ENCODE data around the gene B4GALT2. TPM values are rescaled to one million over a fixed set of nuclear protein-coding genes. Genes with fewer than 3 reads are reported as not detected.

B4GALT2 gene
- total and polyA plus RNA-seq, 2 of the 4 experiments (the other 2 are of a cell fraction) = 52.3 to 60.8 TPM

DNA sequence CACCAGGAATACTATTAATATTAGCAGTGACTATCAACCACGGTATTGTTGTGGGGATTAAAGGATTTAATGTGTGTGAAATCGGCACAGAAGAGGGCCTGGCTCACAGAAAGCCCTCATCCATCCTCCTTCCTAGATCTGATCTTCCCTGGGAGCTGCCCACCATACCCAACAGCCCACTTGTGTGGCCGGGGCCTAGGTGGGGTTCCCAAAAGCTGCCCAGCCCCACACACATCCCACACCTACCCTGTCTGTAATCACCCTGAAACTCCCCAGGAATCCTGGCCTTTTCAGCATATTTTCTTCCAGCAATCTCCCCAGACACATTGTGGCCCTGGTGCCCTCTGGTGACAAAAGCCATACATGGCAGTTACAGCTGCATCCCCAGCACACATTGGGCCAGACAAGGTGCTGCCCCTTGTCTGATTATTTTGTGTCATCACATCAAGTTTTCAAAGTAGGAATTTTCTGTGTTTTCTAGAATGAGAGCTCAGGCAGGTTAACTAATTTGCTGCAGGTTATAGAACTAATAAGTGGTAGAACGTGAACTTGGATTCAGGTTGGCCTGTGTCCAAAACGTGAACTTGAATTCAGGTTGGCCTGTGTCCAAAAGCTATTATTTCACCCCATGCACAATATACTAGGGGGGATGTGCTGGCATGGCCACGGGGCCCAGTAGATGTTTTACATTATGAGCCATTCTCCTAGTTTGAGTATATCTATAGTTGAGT is 57.6 kb downstream of the B4GALT2 start:
- Histone ChIP-seq H3K18ac (ENCODE audit: low read depth, low read length) (no peak overlapping the region), H4K8ac (ENCODE audit: low read depth in 2 of 2, low read length in 2 of 2) (no peak overlapping the region), H2AFZ (replicated peaks; ENCODE audit: low read length, poor library complexity) (peak overlapping the region; percentile 69), H4K5ac (ENCODE audit: low read depth, low read length) (no peak overlapping the region), H3K27ac (ENCODE audit: insufficient read depth, low read length) (no peak overlapping the region), H3K14ac (replicated peaks; ENCODE audit: low read depth, low read length) (no peak overlapping the region), H2BK120ac (ENCODE audit: low read depth, low read length) (no peak overlapping the region), H3K23ac (ENCODE audit: low read depth, low read length) (no peak overlapping the region), H3K4me3 (ENCODE audit: insufficient read depth, low read depth, low read length) (no peak overlapping the region), H3K9me3 (ENCODE audit: control insufficient read depth, insufficient read depth, low read length) (no peaks in the 10 kb centered on the region), H2BK15ac (ENCODE audit: low read depth, low read length) (no peak overlapping the region), H3K27me3 (ENCODE audit: control insufficient read depth, insufficient read depth, low read length) (no peaks in the 10 kb centered on the region), H2BK20ac (ENCODE audit: low read depth, low read length) (no peak overlapping the region), H2AK9ac (replicated peaks; ENCODE audit: low read depth, low read length, poor library complexity) (no peak overlapping the region), H3K36me3 (ENCODE audit: control insufficient read depth, insufficient read depth, low read length) (no peaks in the 10 kb centered on the region), H3K4ac (ENCODE audit: low read depth, low read length) (no peak overlapping the region), H3K4me1 (ENCODE audit: control insufficient read depth, insufficient read depth, low read length) (peaks cover 7% of the 10 kb centered on the region; the same call in 1 of the 2 replicates), H2AK5ac (ENCODE audit: low read depth, low read length) (no peak overlapping the region), H3K9ac (ENCODE audit: low read depth, low read length) (no peak overlapping the region), H3K79me1 (ENCODE audit: low read depth in 1 of 2, low read length in 2 of 2) (no peaks in the 10 kb centered on the region), H4K20me1 (ENCODE audit: insufficient read depth, low read length) (no peaks in the 10 kb centered on the region), H3K56ac (ENCODE audit: extremely low read depth, insufficient read depth, low read length) (no peak overlapping the region), H4K91ac (ENCODE audit: insufficient read depth, low read depth, low read length) (no peak overlapping the region), H3K9me1 (ENCODE audit: insufficient read depth, low read length) (peaks cover 3% of the 10 kb centered on the region; the same call in 1 of the 2 replicates), H2BK5ac (ENCODE audit: low read depth, low read length, poor library complexity, severe bottlenecking) (no peak overlapping the region), H3K4me2 (ENCODE audit: low read depth, low read length) (no peak overlapping the region)
- CTCF ChIA-PET = interaction anchor here (1.1 to 2.3 kb wide), 4 partner anchors 11 to 273 kb away, joined by 4 to 16 read pairs (median 10); no protein-coding TSS in a partner anchor
- dilution Hi-C loops (cut with HindIII; ENCODE audit: low sequenced_read_pairs, unreplicated experiment) (no loop called here), in situ Hi-C loops (cut with MboI; ENCODE audit: low sequenced_read_pairs) (no loop called here), intact Hi-C loops (cut with micrococcal nuclease) (loop anchor here (1.0 to 5.0 kb wide), 3 partner anchors 31 to 509 kb away; no protein-coding TSS in a partner anchor)
- POLR2A ChIA-PET (ENCODE audit: unreplicated experiment) = no interaction called here
- ATAC-seq (ENCODE audit: low read depth) = peak; percentile 80
- peak; percentile 61 for DNase-seq
- TF ChIP-seq RAD21 (IDR thresholded peaks at IDR 0.05; ENCODE audit: low read length) (peak; percentile 81), MXI1 (IDR thresholded peaks at IDR 0.05; ENCODE audit: borderline replicate concordance, low read depth, low read length) (no peak), SMC3 (IDR thresholded peaks at IDR 0.05; ENCODE audit: low read depth, low read length) (peak; percentile 75), CHD1 (IDR thresholded peaks at IDR 0.05; ENCODE audit: low read depth, low read length) (no peak), MAZ (IDR thresholded peaks at IDR 0.05; ENCODE audit: borderline replicate concordance, low read depth, low read length) (no peak)
- TF ChIP-seq, protein P1, sequence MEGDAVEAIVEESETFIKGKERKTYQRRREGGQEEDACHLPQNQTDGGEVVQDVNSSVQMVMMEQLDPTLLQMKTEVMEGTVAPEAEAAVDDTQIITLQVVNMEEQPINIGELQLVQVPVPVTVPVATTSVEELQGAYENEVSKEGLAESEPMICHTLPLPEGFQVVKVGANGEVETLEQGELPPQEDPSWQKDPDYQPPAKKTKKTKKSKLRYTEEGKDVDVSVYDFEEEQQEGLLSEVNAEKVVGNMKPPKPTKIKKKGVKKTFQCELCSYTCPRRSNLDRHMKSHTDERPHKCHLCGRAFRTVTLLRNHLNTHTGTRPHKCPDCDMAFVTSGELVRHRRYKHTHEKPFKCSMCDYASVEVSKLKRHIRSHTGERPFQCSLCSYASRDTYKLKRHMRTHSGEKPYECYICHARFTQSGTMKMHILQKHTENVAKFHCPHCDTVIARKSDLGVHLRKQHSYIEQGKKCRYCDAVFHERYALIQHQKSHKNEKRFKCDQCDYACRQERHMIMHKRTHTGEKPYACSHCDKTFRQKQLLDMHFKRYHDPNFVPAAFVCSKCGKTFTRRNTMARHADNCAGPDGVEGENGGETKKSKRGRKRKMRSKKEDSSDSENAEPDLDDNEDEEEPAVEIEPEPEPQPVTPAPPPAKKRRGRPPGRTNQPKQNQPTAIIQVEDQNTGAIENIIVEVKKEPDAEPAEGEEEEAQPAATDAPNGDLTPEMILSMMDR (conservative IDR thresholded peaks at IDR 0.05; ENCODE audit: low read depth, low read length) = peak; percentile 73
- TF ChIP-seq, protein P2, sequence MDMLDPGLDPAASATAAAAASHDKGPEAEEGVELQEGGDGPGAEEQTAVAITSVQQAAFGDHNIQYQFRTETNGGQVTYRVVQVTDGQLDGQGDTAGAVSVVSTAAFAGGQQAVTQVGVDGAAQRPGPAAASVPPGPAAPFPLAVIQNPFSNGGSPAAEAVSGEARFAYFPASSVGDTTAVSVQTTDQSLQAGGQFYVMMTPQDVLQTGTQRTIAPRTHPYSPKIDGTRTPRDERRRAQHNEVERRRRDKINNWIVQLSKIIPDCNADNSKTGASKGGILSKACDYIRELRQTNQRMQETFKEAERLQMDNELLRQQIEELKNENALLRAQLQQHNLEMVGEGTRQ (IDR thresholded peaks at IDR 0.05; ENCODE audit: low read depth, low read length) = no peak
- TF ChIP-seq, protein P3, sequence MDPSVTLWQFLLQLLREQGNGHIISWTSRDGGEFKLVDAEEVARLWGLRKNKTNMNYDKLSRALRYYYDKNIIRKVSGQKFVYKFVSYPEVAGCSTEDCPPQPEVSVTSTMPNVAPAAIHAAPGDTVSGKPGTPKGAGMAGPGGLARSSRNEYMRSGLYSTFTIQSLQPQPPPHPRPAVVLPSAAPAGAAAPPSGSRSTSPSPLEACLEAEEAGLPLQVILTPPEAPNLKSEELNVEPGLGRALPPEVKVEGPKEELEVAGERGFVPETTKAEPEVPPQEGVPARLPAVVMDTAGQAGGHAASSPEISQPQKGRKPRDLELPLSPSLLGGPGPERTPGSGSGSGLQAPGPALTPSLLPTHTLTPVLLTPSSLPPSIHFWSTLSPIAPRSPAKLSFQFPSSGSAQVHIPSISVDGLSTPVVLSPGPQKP (IDR thresholded peaks at IDR 0.05; ENCODE audit: borderline replicate concordance, low read depth, low read length) = no peak
- no TSS peak for BruUV-seq (replicated peaks)
- no CpG with 5 or more reads among the region's 6 CpGs for WGBS, 2 experiments (ENCODE audit: extremely low coverage in 2 of 2, insufficient read length in 1 of 2)

All from IMR-90 (cell line).